GM19240 (cell line): ENCODE results near the gene TRPV5.

Experiments used
- DNase-seq: peaks from one replicate; pipeline ENCODE4 v3.0.0; 2011; ENCODE audit warnings: low spot score; ENCODE audit not compliant: insufficient read length

Gene TRPV5

DNA sequence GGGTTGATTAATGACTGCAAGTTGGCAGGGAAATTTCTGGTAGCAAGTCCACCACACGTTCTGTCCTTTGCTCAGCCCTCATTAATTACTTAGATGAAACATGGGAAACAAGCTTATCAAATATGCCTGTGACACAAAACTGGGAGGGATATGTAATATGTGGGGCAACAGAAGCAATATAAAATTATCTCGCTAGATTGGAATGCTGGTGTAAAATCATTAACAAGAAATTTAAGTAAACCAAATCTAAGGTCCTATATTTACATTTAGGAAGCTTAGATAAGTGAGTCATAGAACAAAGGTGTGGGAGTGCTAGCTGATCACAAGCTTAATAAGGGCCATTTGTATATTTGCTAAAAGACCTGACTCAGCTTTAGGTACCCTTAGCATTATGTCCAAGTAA, 23.5 kb downstream of the TRPV5 start:
- DNase-seq = no peak

DNA sequence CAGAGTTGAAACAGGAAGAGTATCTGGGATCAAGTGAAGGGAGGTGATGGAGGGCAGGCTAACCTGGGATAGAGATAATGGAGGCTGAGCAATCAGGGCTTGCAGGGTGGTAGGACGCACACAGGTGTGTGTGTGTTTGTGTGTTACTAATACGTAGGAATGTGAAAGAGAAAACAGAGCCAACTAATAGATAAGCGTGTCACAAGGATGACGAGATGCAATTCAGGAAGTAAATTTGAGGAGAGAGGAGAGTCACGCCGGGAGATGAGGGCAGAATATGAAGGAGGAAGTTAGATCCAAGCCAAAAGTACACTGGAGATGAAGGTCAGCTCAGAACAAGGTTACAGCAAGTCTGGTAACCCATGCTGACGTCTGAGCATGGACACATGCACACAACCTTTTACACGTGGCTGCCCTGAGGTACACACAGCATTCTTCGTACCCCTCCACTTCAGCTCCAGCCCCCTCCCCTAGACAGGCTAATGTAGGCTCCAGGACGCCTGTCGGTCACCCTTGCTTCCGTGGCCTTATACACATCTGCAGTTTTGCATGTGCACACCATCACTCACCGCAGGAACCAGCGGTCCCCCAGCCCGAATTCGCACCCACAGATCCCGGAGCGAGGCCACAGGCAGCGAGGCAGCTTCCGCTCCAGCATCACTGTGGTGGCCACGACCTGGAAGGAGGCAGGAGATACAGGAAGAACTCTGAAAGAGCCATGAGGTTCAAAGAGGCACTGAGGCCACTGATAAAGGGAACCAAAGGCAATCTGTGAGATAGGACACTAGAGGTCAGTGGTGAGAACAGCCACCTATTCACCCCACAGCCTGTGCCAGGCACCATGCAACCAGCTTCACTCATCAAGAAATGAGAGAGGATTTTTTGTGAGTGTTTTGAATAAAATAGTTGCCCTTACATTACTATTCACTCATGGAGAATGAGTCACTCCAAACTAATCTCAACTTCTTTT, 24.3 kb downstream of the TRPV5 start:
- DNase-seq = no peak

DNA sequence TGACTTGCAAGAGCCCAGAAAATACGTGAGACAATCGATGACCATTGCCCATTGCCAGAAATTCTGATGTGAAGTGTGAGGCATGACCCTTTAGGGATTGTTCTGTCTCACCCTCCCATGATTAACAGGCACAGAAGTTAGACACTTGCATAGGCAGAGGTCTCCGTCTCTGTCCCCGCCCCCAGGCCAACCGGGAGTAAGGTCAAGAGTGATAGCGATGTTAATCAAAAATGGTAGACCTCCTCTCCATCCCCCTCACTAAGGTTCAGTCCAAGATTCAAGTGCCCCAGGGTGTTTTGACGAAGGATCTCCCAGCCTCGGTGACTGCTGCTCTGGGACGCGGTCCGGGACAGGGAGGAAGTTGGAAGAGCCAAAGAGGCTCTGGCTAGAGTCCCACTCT, 25.3 kb downstream of the TRPV5 start:
- no peak for DNase-seq

DNA sequence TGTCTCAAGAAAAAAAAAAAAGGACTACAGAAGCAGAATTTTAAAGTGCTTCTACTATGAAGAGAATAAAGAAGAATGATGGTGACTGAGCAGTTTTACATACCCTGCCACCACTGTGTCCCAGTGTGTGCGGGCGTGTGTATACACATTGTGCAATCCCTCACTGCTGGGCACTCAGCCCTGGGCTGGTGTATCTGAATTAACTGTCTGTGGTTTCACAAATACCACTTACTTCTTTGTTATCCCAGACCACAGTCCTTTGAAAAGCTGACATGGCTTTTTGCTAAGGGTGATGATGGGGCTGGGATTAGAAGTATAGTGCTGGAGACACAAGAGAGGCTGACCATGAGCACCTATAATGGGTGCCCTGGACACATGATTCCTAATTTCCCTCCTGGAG, 26.9 kb downstream of the TRPV5 start:
- DNase-seq = no peak

DNA sequence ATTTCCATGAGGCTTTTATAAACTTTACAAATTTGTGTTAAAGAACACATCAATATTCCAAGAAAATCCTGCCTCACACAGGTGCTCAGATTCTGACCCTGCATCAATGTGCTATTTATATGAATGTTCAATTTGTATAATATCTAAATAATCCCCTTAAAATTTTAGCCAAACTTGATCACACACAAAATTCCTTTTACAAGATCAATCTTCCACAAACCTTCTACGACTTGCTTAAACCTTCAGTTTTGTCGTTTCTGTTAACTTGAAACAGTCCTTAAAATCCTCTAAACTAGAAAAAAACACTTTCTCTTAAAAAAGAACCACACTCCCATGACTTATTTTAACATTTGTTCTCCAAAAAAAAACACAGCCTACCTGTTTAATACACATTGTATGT, 27.8 kb downstream of the TRPV5 start:
- no peak for DNase-seq

DNA sequence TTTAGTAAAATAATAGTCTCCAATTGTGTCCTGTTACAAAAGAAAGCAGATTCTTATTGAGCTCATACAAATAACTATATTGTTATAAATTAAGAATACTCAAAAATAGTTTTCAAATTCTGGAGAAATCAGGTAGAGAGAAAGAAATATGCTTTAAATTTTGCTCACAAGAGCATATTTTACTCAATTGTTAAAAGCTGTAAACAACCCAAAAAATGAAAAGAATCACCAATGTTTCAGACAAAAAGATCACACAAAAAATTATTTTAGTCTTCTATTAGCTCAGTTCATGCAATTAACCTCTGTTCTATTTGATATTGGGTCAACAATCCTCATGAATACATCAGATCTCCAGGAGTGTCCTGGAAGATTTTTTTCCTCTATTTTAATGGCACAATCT, 29.4 kb downstream of the TRPV5 start:
- DNase-seq = no peak

DNA sequence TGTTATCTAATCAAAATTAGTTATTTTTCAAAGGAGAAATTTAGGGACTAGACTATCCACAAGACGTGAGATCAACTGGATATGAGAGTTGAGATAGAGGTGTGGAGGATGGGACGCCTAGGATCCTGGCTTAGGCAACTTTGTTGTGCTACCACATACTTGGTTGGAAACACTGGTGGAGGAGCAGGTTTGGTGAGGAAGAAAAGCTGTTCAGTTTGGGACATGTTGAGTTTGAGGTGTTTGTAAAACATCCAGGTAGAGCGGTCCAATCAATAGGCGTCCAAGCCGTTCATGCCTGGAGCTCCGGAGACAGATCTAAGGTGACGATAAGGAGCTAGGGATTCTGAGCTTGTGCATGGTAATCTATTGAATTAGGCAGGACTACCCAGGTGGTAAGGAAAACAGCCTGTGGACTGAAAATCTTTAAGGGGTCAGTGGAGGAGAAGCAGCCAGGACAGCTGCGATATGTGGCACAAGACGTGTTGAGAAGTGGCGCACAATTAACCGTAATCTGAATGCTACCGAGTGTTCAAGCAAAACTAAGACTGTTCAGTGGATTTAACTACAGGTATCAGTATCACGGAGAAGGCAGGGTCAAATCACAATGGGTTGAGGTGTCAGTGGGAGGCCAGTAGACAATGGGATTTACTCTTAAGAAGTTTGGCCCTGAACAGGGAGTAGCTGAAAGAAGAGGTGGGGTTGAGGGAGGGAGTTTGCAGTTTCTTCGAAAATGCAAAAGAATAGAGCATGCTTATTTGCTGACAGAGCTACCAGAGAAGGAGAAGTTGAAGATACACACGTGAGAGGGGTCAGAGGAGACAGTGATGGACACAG, 31.9 kb downstream of the TRPV5 start:
- no peak for DNase-seq

DNA sequence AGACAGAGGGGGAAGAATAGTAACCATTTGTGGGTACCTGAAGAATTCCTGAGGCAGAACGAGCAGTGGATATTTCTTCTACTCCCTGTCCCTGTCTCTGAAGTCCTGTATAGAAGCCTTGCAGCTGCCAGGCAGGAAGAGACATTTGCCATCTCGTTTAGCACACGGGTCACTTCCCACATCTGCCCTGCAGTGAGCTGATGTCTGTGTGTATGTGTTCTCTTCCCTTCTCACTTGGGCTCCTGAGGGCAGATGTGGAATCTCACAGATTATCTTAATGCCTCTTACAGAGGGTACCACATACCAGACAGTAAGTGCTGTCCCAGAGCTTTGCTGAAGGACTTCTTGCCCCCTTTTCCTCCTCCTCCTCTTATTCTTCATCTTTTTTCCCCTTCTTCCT, 33.9 kb downstream of the TRPV5 start:
- DNase-seq = no peak

DNA sequence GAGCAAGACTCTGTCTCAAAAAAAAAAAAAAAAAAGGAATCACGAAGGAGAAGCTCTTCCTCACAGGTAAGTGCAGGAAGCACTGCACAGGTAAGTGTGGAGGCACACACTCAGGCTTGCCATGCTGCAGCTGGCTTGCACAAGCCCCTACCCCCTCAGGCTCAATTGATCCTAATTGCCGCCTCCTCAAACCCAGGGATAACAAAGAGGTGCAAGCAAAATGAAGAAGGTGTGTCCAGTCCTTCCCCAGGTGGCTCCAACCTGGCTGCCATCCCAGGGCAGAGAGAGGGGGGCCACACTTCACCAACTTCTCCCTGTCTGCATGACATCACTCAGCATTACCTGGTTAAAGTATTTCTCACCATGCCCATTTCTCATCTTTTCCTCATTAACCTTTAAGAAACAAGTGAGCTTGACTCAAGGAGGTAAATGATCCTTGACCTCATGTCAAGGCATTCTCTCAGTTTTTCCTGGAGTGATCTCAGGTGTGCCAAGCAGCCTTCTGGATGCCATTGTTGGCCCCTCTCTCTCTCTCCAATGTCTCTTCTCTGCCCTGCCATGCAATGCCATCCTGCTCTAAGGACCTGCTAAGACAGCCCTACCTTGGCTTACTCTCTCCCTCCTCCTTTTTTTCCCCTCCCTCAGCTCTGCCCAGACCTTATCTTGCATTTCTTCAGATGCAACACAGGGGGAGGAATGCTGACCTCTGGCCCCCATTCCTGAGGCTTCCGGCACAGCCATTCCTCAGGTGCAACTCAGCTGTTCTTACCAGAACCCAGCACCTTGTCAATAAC, 35.0 kb downstream of the TRPV5 start:
- DNase-seq = no peak

DNA sequence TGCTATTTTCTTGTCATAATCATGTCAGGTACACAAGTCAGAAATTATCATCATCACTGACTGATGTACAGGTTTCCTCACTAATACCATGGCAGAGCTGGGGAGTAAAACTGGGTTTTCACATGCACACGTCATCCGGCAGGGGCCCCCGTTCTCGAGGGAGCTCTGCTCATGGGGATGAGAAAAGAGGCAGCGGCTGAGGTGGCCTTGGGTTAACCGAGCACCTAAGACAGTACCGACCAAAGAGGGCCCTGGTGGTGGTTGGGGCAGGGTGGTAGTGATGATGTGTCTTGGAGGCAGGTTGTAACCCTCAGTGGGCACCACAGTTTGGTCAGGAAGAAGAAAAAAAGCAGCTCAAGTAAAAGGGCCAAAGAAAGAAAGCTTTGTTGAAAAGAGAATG, 35.9 kb downstream of the TRPV5 start:
- DNase-seq = no peak

DNA sequence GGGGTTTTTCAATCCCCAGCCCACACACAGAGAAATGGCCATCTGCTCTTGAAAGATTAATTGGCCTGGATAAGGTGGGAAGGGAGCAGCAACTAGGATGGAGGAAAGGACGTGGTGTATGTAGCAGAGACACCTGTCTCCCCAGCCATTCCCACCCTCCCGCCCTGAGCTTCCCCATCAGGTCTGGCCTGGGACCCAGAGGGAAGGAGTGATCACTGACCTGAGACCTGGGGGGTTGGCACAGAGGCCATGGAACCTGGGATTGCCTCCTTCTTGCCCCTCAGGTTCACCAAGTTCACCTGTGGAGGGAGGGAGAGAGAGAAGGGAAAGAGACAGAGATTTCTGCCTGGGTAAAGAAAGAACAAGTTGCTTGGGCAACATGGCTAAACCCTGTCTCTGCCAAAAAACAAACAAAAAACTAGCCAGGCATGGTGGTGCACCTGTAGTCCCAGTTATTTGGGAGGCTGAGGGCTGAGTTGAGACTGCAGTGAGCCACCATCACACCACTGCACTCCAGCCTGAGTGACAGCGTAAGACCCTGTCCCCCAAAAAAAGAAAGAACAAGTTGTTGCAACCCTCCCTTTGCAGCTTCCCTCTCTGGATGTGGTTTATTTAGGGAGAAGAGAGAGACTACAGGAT, 36.7 kb downstream of the TRPV5 start:
- no peak for DNase-seq

DNA sequence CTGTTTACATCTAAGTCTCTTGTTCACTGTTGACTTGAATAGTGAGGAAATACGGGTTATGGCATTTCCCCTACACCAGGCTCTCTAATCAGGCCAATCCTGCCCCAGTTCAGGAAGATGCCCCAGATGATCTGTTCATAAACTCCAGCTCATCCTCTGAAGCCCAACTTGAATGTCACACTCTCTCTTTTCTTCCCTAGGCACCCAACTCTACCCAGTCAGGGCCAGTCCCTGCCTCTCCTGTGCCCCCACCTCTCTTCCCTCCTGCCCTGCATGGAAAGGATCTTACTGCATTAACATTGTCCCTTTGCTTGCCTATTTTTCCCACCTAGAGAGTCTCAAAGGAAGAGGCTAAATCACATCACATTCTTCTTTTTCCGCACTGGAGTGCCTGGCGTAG, 37.4 kb downstream of the TRPV5 start:
- no peak for DNase-seq

DNA sequence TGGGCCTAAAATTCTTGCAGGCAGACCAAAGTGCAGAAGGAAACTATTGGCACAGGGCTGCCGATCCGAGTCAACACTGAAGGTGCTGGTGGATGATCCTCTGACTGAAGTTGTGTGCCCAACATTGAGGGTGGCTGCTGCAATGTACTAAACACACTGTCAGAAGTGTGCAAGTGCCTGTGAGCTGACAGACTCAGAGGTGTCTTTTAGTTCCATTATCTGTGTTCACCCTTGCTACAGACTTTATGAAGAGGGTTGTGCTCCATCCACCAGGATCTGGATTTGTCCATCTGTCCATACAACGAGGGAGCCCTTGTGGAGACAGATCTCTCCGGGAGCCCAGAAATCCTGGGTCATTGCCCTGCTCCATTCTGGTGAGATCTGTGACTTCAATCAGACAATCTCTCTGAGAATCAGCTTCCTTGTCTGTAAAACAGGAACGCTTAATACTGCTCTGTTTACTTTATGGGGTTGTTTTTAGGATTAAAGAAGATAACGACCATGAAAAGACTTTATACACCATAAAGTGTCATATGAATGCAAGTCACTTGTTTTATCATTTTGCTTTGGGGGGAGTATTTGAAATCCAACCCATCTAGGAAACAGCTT, 38.5 kb downstream of the TRPV5 start:
- no peak for DNase-seq

DNA sequence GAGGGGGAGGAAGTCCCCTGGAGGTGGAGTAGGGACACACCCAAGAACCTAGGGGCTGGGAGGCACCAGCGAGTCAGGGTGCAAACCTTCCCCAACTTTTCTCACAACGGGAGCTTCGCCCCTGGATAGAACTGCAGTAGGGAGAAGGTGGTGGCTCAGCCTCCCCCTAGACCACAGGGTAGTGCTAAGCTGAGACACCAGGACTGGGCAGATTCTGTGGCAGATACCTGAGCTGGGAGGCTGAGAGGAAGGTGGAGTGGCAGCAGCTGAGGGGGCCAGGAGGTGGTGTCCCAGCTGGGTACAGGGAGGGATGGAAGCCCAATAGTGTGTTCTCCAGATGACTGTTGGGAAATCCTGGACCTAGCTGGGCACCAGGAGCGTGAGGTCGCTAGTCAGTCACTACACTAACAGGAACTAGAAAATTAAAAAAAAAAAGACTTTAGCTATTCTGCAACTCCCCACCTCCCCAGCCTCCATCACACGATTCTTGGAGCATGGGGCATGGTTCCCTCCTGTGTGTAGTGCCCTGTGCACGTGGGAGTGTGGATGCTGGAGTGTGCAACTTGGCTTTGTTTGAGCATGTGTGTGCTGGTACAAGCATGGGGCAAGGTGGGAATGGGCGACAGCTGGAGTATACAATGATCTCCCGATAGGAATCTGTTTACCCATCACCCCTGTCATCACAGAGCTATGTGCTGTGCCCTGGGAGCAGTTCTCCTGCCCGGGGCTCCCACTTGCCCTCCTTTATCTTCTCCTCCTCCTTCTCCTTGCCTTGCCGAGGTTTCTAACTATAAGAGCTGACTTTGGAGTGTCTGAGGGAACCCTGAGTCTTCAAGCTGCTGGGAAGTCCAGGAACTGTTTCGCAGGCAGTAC, 39.2 kb downstream of the TRPV5 start:
- DNase-seq = no peak

DNA sequence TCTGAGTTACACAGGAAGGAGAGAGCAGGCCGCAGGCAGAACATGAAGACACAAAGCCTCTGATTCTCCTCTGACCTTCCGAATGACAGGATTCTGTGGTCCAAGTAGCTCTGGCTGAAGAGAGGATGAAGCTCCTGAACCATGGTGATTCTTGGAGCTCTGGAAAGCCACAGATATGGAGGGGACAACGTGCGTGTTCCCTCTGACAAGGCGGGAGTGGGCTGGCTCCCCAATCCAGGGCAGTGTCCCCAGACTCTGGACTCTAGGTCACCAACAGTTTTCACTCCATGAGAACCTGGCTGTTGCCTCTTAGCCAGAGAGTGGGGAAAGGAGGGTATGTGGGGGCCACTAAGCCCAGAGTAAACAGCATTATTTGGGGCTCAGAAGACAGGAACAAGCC, 40.6 kb downstream of the TRPV5 start:
- DNase-seq = no peak

DNA sequence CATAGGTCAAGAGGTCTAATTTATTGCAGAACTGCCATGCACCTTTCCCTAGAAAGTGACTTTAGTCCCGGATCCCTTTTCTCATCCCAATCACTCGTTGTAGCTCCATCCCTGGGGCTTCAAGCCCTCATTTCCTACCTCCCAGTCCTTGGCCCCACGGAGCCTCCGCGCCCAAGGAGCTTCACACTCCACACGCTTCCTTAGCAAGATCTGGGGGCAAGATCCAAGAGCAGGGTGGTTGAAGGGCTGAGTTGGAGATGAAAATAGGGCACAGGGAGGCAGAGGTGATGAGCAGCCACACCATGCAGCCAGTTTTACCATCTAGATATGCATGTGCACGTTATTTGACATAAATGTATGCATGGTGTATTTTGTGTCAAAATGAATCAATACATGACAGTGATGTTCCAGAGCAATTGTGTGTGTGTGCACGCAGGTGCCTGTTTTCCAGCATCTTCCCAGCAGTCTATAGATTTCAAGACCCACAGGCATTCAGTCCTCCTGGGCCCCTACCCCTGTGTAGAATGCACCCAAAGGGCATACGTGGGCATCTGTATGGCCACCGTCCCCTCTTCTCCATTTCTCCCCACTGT, 42.0 kb downstream of the TRPV5 start:
- no peak for DNase-seq

DNA sequence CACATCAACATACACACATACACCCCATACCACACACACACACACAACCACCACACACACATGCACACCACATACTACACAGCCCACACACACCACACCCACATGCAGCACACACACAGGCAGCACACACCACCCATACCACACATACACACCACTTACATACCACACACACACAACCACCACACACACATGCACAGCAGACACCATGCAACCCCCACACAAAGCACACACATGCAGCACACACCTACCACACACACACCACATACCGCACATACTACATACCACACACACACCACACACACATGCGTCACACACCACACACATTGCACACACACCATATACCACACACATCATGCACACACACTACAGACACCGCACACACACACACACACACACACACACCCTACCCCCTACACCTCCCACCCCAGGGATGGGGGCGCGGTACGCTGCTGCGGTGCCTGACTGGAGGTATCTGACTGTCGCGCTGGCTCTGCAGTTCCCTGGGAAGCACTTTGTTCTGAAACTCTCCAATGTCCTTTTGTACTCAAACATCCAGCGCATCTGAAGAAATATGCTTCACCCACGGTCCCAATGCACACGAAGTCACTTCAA, 42.6 kb downstream of the TRPV5 start:
- no peak for DNase-seq

DNA sequence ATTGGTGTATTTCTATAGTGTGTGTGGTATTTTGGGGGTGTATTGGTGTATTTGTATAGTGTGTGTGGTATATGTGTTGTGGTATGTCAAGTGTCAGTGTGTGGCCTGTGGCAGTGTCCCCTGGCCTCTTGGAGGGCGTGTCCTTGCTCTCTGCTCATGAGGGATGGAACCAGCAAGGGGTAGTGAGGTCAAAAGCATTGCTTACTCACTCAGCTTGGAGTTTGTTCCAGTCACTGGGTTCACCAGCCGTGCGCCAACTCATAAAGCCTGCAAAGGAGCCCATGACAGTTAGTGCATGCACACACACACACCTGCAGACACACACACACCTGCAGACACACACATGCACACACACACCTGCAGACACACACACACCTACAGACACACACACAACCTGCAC, 43.7 kb downstream of the TRPV5 start:
- no peak for DNase-seq
